Parathyroid adenoma (tissue), 2 donors: ENCODE results near the gene SHH.

ENCODE experiments used
- H2AFZ ChIP-seq: fragments of 300-600 bp; sonication (generic); one replicate; pipeline ENCODE4 v1.7.0; 2017; ENCODE audit warnings: antibody characterized with exemption, mild to moderate bottlenecking
- H3K27ac ChIP-seq: fragments of 300-600 bp; sonication (generic); one replicate; pipeline ENCODE4 v1.7.0; 2017
- H3K27me3 ChIP-seq: fragments of 300-600 bp; sonication (generic); one replicate; pipeline ENCODE4 v1.7.0; 2017; ENCODE audit warnings: low read length; ENCODE audit not compliant: control insufficient read depth, insufficient read depth
- H3K36me3 ChIP-seq: fragments of 300-600 bp; sonication (generic); one replicate; pipeline ENCODE4 v1.7.0; 2017; ENCODE audit warnings: low read length; ENCODE audit not compliant: control insufficient read depth, insufficient read depth
- H3K4me1 ChIP-seq: fragments of 300-600 bp; sonication (generic); one replicate; pipeline ENCODE4 v1.7.0; 2017; ENCODE audit warnings: control low read depth
- H3K4me2 ChIP-seq: fragments of 300-600 bp; sonication (generic); one replicate; pipeline ENCODE4 v1.7.0; 2017; ENCODE audit warnings: low read length
- H3K4me3 ChIP-seq: fragments of 300-600 bp; sonication (generic); one replicate; pipeline ENCODE4 v1.7.0; 2017; ENCODE audit warnings: low read depth, low read length
- H3K79me2 ChIP-seq: fragments of 300-600 bp; sonication (generic); one replicate; pipeline ENCODE4 v1.7.0; 2017; ENCODE audit warnings: control low read depth
- H3K9ac ChIP-seq: fragments of 300-600 bp; sonication (generic); one replicate; pipeline ENCODE4 v1.7.0; 2017; ENCODE audit warnings: mild to moderate bottlenecking
- H3K9me3 ChIP-seq: fragments of 300-600 bp; sonication (generic); one replicate; pipeline ENCODE4 v1.7.0; 2017; ENCODE audit warnings: low read length; ENCODE audit not compliant: control insufficient read depth
- CTCF ChIP-seq: fragments of 300-600 bp; sonication (generic); IDR thresholded peaks from one replicate; pipeline ENCODE4 v1.7.0; 2017; ENCODE audit warnings: antibody characterized with exemption, mild to moderate bottlenecking
- donor health status: primary hyperparathyroidism.

SHH gene

GRCh38 chr7:155850766-155851678 lies 38.8 kb upstream of the SHH start:
- Histone ChIP-seq H3K4me1 (no peaks in the 10 kb centered on the region), H3K36me3 (no peaks in the 10 kb centered on the region), H3K9me3 (no peaks in the 10 kb centered on the region), H3K79me2 (no peaks in the 10 kb centered on the region), H2AFZ (no peak overlapping the region), H3K27ac (no peak overlapping the region), H3K4me2 (no peak overlapping the region), H3K4me3 (no peak overlapping the region), H3K9ac (no peak overlapping the region), H3K27me3 (no peaks in the 10 kb centered on the region)
- no peak for TF ChIP-seq CTCF

- no peak for TF ChIP-seq CTCF
- H3K4me3 ChIP-seq, result no peak overlapping the region
- no peak overlapping the region for H3K9ac ChIP-seq
- no peak overlapping the region for H2AFZ ChIP-seq
- no peak overlapping the region for H3K4me2 ChIP-seq
- H3K36me3 ChIP-seq, result no peaks in the 10 kb centered on the region
- H3K27ac ChIP-seq, result no peak overlapping the region
- H3K4me1 ChIP-seq, result no peaks in the 10 kb centered on the region
- H3K9me3 ChIP-seq, result no peaks in the 10 kb centered on the region
- H3K27me3 ChIP-seq, result no peaks in the 10 kb centered on the region
- no peaks in the 10 kb centered on the region for H3K79me2 ChIP-seq
Observed at GRCh38 chr7:155850001-155850436, 37.8 kb upstream of the SHH start.

- Histone ChIP-seq H3K4me2 (no peak overlapping the region), H3K36me3 (no peaks in the 10 kb centered on the region), H3K9me3 (no peaks in the 10 kb centered on the region), H3K4me1 (no peaks in the 10 kb centered on the region), H3K9ac (no peak overlapping the region), H3K27ac (no peak overlapping the region), H3K27me3 (no peaks in the 10 kb centered on the region), H3K79me2 (no peaks in the 10 kb centered on the region), H3K4me3 (no peak overlapping the region), H2AFZ (no peak overlapping the region)
- TF ChIP-seq CTCF, result no peak
Observed at GRCh38 chr7:155848691-155849669, 36.7 kb upstream of the SHH start.

- Histone ChIP-seq H3K9me3 (no peaks in the 10 kb centered on the region), H3K4me2 (no peak overlapping the region), H3K27me3 (no peaks in the 10 kb centered on the region), H3K4me1 (no peaks in the 10 kb centered on the region), H3K9ac (no peak overlapping the region), H3K4me3 (no peak overlapping the region), H3K36me3 (no peaks in the 10 kb centered on the region), H3K79me2 (no peaks in the 10 kb centered on the region), H2AFZ (no peak overlapping the region), H3K27ac (no peak overlapping the region)
- TF ChIP-seq CTCF, result no peak
Observed at GRCh38 chr7:155847821-155848435, 35.7 kb upstream of the SHH start.
